HG03135 (cell line): ENCODE data around the gene ZNF217.
A peak's percentile ranks its signal among the peaks of the same experiment; 100 is the strongest.
"Not testable (repeated sequence)": the region's sequence is repeated elsewhere in the genome, so short reads cannot be mapped to it uniquely, and the experiment has no call there.

Experiments
- ATAC-seq: cut with Tn5 transposase; IDR thresholded peaks from one replicate; pipeline ENCODE4 v1.9.1; 2021; ENCODE audit warnings: mild to moderate bottlenecking, moderate library complexity; ENCODE audit not compliant: unreplicated experiment

The ZNF217 gene

DNA sequence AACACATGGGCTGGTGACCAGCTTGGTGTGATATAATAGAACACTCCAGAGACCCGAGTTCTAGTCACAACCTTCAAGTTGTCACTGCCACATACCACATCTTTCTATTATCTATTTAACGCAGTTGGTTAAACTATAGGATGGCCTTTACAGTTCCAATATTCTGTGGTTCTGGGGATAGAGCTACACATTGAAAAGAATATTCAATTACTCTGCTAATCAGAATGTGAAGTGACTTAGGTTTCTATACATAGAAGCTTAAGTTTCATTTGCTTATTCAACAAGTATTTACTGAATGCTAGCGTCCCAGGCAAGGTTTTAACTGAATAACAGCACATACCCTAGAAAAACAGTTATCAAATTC, 9.1 kb downstream of the ZNF217 start:
- not testable (repeated sequence) for ATAC-seq

GRCh38 chr20:53583660-53584549, 9.7 kb downstream of the ZNF217 start:
- not testable (repeated sequence) for ATAC-seq

DNA sequence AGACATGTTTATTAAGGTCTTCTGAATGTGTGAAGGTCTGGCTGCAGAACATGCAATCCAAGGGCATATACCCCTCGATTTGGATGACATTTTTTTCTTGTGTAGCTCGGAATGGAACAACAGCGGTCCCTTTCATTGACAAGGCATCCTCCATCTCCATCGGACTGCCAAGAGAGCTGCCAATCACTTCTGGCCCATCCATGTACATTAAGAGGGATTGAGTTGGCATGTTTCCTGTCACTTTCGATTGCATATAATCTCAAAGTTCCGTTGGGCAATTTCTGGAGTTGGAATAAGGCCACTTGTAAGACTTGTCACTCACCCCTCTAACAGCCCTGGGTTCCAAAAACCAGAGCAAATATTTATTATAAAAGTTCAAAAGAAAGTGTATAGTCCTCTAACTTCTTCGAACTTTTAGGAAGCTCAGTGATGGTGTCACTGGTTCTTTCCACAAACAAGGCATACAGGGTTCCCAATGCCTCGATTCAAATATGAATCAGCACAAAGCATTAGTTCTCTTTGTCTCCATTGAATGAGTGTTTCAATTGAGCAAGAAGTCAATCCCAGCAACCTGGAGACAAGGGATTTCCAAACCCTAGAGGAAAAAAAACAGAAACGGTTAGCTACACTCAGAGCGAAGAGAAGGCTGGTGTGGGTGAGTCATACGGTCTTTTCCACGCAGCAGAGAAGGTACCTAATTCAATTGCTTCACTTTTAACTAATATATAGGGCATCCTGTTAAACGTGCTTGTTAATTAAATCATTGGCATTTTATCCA, 10.9 kb downstream of the ZNF217 start:
- no peak for ATAC-seq

GRCh38 chr20:53582251-53582570, 11.4 kb downstream of the ZNF217 start:
- ATAC-seq: no peak

GRCh38 chr20:53581444-53582250, 12.0 kb downstream of the ZNF217 start:
- ATAC-seq: no peak

DNA sequence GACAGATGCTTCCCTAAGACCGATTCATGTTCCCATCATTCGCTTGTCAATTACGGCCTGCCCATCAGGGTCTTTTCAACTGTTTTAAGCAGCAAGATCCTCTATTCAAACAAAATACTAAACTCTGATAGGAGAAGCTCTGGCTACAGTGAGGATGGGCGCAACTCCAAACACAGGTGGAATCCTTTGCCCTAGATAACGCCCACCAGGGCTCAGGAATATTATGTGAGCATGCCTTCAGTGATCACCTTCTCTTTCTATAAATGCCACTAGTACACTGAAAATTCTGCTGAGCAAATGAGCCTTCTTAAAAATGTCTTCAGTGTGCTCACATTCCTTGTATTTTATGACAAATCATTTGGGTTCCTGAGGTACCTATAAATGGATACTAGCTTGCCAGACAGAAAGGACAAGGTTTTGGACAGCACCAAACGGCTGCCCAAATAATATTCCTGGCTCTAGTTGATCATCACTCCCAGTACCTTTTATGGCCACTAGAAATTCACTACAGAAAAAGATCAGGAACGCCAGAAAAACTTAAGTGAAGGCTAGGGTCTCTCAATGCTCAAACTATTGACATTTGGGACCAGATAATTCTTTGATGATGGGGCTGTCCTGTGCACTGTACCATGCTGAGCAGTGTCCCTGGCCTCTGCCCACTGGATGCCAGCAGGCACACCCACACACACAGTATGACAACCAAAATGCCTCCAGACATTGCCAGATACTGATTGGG, 13.1 kb downstream of the ZNF217 start:
- no peak for ATAC-seq

- ATAC-seq: no peak
Measured at GRCh38 chr20:53579581-53580375, 13.9 kb downstream of the ZNF217 start.

DNA sequence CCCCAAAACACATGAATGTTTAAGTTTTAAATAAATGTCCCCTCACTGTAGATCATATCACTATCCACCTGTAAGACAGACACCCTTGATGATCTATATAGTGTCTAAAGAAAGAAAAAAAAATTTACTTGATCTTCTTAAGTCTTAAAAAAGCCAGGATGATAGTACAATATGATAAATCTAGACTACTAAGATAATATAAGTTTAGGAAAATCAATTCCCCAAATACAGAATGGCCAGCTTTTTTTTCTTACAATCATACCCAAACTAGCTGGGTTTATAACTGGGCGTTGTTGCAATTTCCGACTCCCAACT, 14.4 kb downstream of the ZNF217 start:
- no peak for ATAC-seq

- ATAC-seq: peak; percentile 49
Measured at GRCh38 chr20:53578492-53579222, 15.0 kb downstream of the ZNF217 start.

- ATAC-seq: no peak
Measured at GRCh38 chr20:53576586-53577318, 16.9 kb downstream of the ZNF217 start.

DNA sequence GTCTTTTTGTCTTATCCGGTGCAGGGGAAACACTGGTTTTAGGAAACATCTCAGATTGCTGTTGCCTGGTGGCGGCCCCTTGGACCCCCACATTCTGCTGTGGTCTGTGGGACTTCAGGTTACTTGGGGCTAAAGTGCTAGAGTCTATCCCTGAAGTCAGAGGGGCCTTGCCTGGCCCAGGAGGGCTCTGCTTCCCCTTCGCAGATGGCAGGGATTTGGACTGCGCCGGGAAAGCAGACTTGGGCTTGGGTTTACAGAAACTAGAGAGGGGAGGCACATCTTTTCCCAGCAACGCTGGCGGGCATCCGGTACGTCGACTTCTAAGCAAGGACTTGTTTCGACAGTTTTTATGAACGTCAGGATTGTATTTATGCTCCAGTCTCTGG, 17.5 kb downstream of the ZNF217 start:
- ATAC-seq: no peak

- no peak for ATAC-seq
Measured at GRCh38 chr20:53575481-53576194, 18.0 kb downstream of the ZNF217 start.

DNA sequence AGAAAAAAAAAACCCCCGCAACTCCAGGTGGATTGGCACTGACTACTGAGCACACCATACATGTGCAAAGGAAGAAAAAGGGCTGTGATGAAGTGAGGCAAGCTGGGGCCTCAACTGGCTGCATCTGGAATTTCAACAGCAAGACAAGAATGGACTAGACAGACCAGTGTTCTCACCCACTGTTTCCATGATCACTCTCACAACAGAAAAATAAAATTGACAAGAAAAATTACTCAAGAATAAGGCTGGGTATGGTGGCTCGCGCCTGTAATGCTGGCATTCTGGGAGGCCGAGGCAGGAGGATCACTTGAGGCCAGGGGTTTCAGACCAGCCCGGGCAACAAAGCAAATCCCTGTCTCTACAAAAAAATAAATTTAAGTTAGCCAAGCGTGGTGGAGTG, 18.8 kb downstream of the ZNF217 start:
- ATAC-seq: no peak

GRCh38 chr20:53574259-53574789, 19.3 kb downstream of the ZNF217 start:
- ATAC-seq: no peak

GRCh38 chr20:53571555-53572286, 21.9 kb downstream of the ZNF217 start:
- ATAC-seq: no peak

GRCh38 chr20:53570446-53571276, 23.0 kb downstream of the ZNF217 start:
- ATAC-seq: no peak
